HCT116 (cell line): Measurements from ENCODE around the gene DYNLT4. TPM values are rescaled to one million over a fixed set of nuclear protein-coding genes. Genes with fewer than 3 reads are reported as not detected.
"Not testable (repeated sequence)": the region's sequence is repeated elsewhere in the genome, so short reads cannot be mapped to it uniquely, and the experiment has no call there.

Source experiments
- ATAC-seq: fragments of 200-7000 bp; cut with Tn5 transposase; 2 replicates; pipeline ENCODE4 v1.9.1; 2020; ENCODE audit warnings: mild to moderate bottlenecking, moderate library complexity
- BruUV-seq: library from RNA; stranded (reverse); fragments of 400-500 nt; replicated peaks from 2 replicates; lab custom pipeline; 2021; lab: Mats Ljungman, UMichigan
- CTCF ChIA-PET: fragments of 300-600 bp; sonication (Branson Sonifier 250); formaldehyde crosslinking; loops from one replicate; lab custom pipeline; 2021; ENCODE audit warnings: antibody characterized with exemption; lab: Charles Lee
- POLR2A ChIA-PET: fragments of 300-600, 350-600 bp; sonication (Branson Sonifier 250); formaldehyde crosslinking; loops from one replicate; lab custom pipeline; 2021; ENCODE audit warnings: antibody characterized with exemption; lab: Charles Lee
- RAD21 ChIA-PET, 2 experiments: fragments of 300-600 bp; sonication (Branson Sonifier 250); formaldehyde crosslinking; loops; one replicate each; lab custom pipeline; 2023; ENCODE audit warnings: low total read pairs in 2 of 2; ENCODE audit not compliant: uncharacterized antibody in 2 of 2, unreplicated experiment in 2 of 2, low non-redundant PET in 1 of 2; lab: Charles Lee
- DNase-seq: peaks from one replicate; pipeline ENCODE4 v3.0.0-alpha.2; 2010; ENCODE audit warnings: low read depth, low spot score
- H2AFZ ChIP-seq: fragments of 200-600 bp; shearing (Covaris generic), sonication (generic); 2 replicates; pipeline ENCODE4 v1.6.1; 2017; ENCODE audit warnings: low read depth, mixed run types, mixed read lengths, antibody characterized with exemption, low read length; ENCODE audit not compliant: poor library complexity, severe bottlenecking
- H3K27ac ChIP-seq: 2 replicates; pipeline ENCODE4 v1.5.1; 2012; ENCODE audit warnings: low read depth, low read length
- H3K27me3 ChIP-seq: fragments of 200-600 bp; sonication (generic); 2 replicates; pipeline ENCODE4 v1.6.1; 2016; ENCODE audit warnings: mixed run types, low read length, mixed read lengths; ENCODE audit not compliant: insufficient read depth
- H3K36me3 ChIP-seq, 2 experiments: fragments of 200-500 bp in 1 of 2; fragments of 200-600 bp in 1 of 2; sonication (Bioruptor generic) in 1 of 2; sonication (generic) in 1 of 2; 2 replicates each; pipeline versions ENCODE4 v1.5.1 to v1.6.1; 2014 to 2016; ENCODE audit warnings: low read length in 2 of 2, inconsistent platforms in 1 of 2, mixed read lengths in 1 of 2, mixed run types in 1 of 2; ENCODE audit not compliant: insufficient read depth in 2 of 2, control insufficient read depth in 1 of 2
- H3K4me1 ChIP-seq, 2 experiments: fragments of 200-600 bp in 1 of 2; sonication (generic) in 1 of 2; 2 replicates each; pipeline versions ENCODE4 v1.5.1 to v1.6.1; 2012 to 2017; ENCODE audit warnings: low read length in 2 of 2, inconsistent platforms in 1 of 2, mild to moderate bottlenecking in 1 of 2, mixed read lengths in 1 of 2, mixed run types in 1 of 2, moderate library complexity in 1 of 2; ENCODE audit not compliant: insufficient read depth in 2 of 2, control insufficient read depth in 1 of 2
- H3K4me2 ChIP-seq: fragments of 200-600 bp; sonication (generic); 2 replicates; pipeline ENCODE4 v1.6.1; 2017; ENCODE audit warnings: mixed run types, low read length, mixed read lengths
- H3K4me3 ChIP-seq, 2 experiments: fragments of 200-600 bp in 1 of 2; sonication (generic) in 1 of 2; replicated peaks in 1 of 2; 2 replicates each; pipeline ENCODE4 v1.5.1; 2011 to 2016; ENCODE audit warnings: low read length in 2 of 2, control low read depth in 1 of 2, low read depth in 1 of 2, mild to moderate bottlenecking in 1 of 2, mixed read lengths in 1 of 2, mixed run types in 1 of 2
- H3K79me2 ChIP-seq: fragments of 200-600 bp; sonication (generic); 2 replicates; pipeline ENCODE4 v1.6.1; 2017; ENCODE audit warnings: mild to moderate bottlenecking, mixed run types, low read length, moderate library complexity, mixed read lengths; ENCODE audit not compliant: insufficient read depth
- H3K9ac ChIP-seq: fragments of 200-600 bp; sonication (generic); 2 replicates; pipeline ENCODE4 v1.6.1; 2016; ENCODE audit warnings: low read length, mixed read lengths
- H3K9me2 ChIP-seq: fragments of 200-600 bp; sonication (generic), shearing (Covaris generic); 2 replicates; pipeline ENCODE4 v1.6.1; 2017; ENCODE audit warnings: mixed run types, mild to moderate bottlenecking, moderate library complexity; ENCODE audit not compliant: insufficient read depth
- H3K9me3 ChIP-seq, 2 experiments: fragments of 200-500 bp in 1 of 2; fragments of 200-600 bp in 1 of 2; sonication (Bioruptor generic) in 1 of 2; sonication (generic) in 1 of 2; 2 replicates each; pipeline ENCODE4 v1.6.1; 2014 to 2017; ENCODE audit warnings: low read length in 2 of 2, mixed read lengths in 2 of 2, inconsistent platforms in 1 of 2, low read depth in 1 of 2, mild to moderate bottlenecking in 1 of 2, mixed run types in 1 of 2, moderate library complexity in 1 of 2; ENCODE audit not compliant: control insufficient read depth in 1 of 2, insufficient read depth in 1 of 2
- H4K20me1 ChIP-seq: fragments of 200-600 bp; sonication (generic), shearing (Covaris generic); 2 replicates; pipeline ENCODE4 v1.6.1; 2017; ENCODE audit warnings: mixed run types, mild to moderate bottlenecking, moderate library complexity; ENCODE audit not compliant: insufficient read depth
- CEBPB ChIP-seq: IDR thresholded peaks from 2 replicates; pipeline ENCODE4 v1.6.1; 2012; ENCODE audit warnings: low read depth
- CTCF ChIP-seq, 3 experiments: fragments of 200-600 bp in 1 of 3; sonication (generic) in 1 of 3; IDR thresholded peaks in 2 of 3; conservative IDR thresholded peaks in 1 of 3; 2 replicates each; pipeline ENCODE4 v1.5.1; 2012 to 2017; ENCODE audit warnings: low read depth in 2 of 3, low read length in 2 of 3, antibody characterized with exemption in 1 of 3, borderline replicate concordance in 1 of 3, control low read depth in 1 of 3, mild to moderate bottlenecking in 1 of 3, mixed read lengths in 1 of 3, mixed run types in 1 of 3, moderate library complexity in 1 of 3; ENCODE audit not compliant: insufficient read depth in 1 of 3
- EGR1 ChIP-seq: IDR thresholded peaks from 2 replicates; pipeline ENCODE4 v1.6.1; 2012; ENCODE audit warnings: low read depth
- EZH2phosphoT487 ChIP-seq: fragments of 200-600 bp; IDR thresholded peaks from 2 replicates; pipeline ENCODE4 v1.6.1; 2018; ENCODE audit warnings: antibody characterized with exemption, borderline replicate concordance
- JUND ChIP-seq: IDR thresholded peaks from 2 replicates; pipeline ENCODE4 v1.6.1; 2012
- POLR2A ChIP-seq: IDR thresholded peaks from 2 replicates; pipeline ENCODE4 v1.7.0; 2011; ENCODE audit warnings: borderline replicate concordance; ENCODE audit not compliant: insufficient read depth, insufficient read length; ENCODE audit errors: extremely low read depth
- POLR2AphosphoS5 ChIP-seq: IDR thresholded peaks from 2 replicates; pipeline ENCODE4 v1.6.1; 2011; ENCODE audit warnings: mild to moderate bottlenecking, low read depth, low read length, moderate library complexity
- RAD21 ChIP-seq: IDR thresholded peaks from 2 replicates; pipeline ENCODE4 v1.6.1; 2012; ENCODE audit warnings: low read depth, mild to moderate bottlenecking
- REST ChIP-seq: IDR thresholded peaks from 2 replicates; pipeline ENCODE4 v1.6.1; 2012; ENCODE audit warnings: low read depth
- SIN3A ChIP-seq: IDR thresholded peaks from 2 replicates; pipeline ENCODE4 v1.6.1; 2012; ENCODE audit warnings: low read depth
- SP1 ChIP-seq: IDR thresholded peaks from 2 replicates; pipeline ENCODE4 v1.6.1; 2012; ENCODE audit warnings: low read depth
- SRF ChIP-seq: IDR thresholded peaks from 2 replicates; pipeline ENCODE4 v1.6.1; 2012; ENCODE audit warnings: low read depth
- TCF7L2 ChIP-seq: IDR thresholded peaks from 2 replicates; pipeline ENCODE4 v1.7.0; 2011; ENCODE audit warnings: borderline replicate concordance, inconsistent platforms; ENCODE audit not compliant: insufficient read depth, insufficient read length; ENCODE audit errors: extremely low read depth
- YY1 ChIP-seq: IDR thresholded peaks from 2 replicates; pipeline ENCODE4 v1.6.1; 2011; ENCODE audit warnings: low read length, low read depth, moderate library complexity, mild to moderate bottlenecking; ENCODE audit not compliant: insufficient replicate concordance; ENCODE audit errors: extremely low read depth
- intact Hi-C: fragments of 100-400 bp; cut with micrococcal nuclease; formaldehyde crosslinking; loops from 2 replicates; pipeline ENCODE4 v1.10.0; 2022
- total RNA-seq: library from RNA; stranded (reverse); gene quantifications from one replicate; pipeline ENCODE4 v1.2.1, GENCODE V29; 2021; ENCODE audit not compliant: unreplicated experiment
- TF ChIP-seq, protein P1 (sequence below): IDR thresholded peaks from 2 replicates; pipeline ENCODE4 v1.6.1; 2012
- TF ChIP-seq, protein P2 (sequence below): IDR thresholded peaks from 2 replicates; pipeline ENCODE4 v1.6.1; 2012

Gene DYNLT4
- total RNA-seq, 1 experiment from 2014 or later: 0.96 TPM

- DNase-seq: no peak
- POLR2A ChIA-PET: no interaction called here
- RAD21 ChIA-PET: no interaction called here
- no peaks in the 10 kb centered on the region for H3K79me2 ChIP-seq
- intact Hi-C loops: loop anchor here (5.0 kb wide), 1 partner anchor 173 kb away; the partner anchor contains the start of genes HECTD3 and UROD
- H3K27me3 ChIP-seq: no peaks in the 10 kb centered on the region
- BruUV-seq: no TSS peak
- H3K4me1 ChIP-seq: peaks cover 0 to 10% of the 10 kb centered on the region in 2 experiments; a peak in 1 of 4 replicates
- H3K36me3 ChIP-seq: no peaks in the 10 kb centered on the region
- no peaks in the 10 kb centered on the region for H4K20me1 ChIP-seq
- H3K9me3 ChIP-seq: no peaks in the 10 kb centered on the region
- no peak overlapping the region for H3K9ac ChIP-seq
- ATAC-seq: no peak
- no peak overlapping the region for H3K27ac ChIP-seq
- no peak overlapping the region for H3K4me3 ChIP-seq
- H3K4me2 ChIP-seq: no peak overlapping the region
- H3K9me2 ChIP-seq: no peaks in the 10 kb centered on the region
- no peak overlapping the region for H2AFZ ChIP-seq
- no peak for TF ChIP-seq REST
- no peak for TF ChIP-seq EZH2phosphoT487
- TF ChIP-seq, protein P1, sequence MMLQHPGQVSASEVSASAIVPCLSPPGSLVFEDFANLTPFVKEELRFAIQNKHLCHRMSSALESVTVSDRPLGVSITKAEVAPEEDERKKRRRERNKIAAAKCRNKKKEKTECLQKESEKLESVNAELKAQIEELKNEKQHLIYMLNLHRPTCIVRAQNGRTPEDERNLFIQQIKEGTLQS: no peak
- no peak for TF ChIP-seq YY1
- no peak for TF ChIP-seq POLR2AphosphoS5
- TF ChIP-seq CTCF (IDR thresholded peaks at IDR 0.05 in 2 of 3, conservative IDR thresholded peaks at IDR 0.05 in 1 of 3; ENCODE audit: borderline replicate concordance in 1 of 3, insufficient read depth in 1 of 3, low read depth in 2 of 3, low read length in 2 of 3): no peak
- TF ChIP-seq TCF7L2: no peak
- no peak for TF ChIP-seq CEBPB
- TF ChIP-seq EGR1: no peak
- TF ChIP-seq RAD21: no peak
- no peak for TF ChIP-seq SP1
- TF ChIP-seq POLR2A: no peak
- TF ChIP-seq JUND: no peak
- TF ChIP-seq SIN3A: no peak
- TF ChIP-seq, protein P2, sequence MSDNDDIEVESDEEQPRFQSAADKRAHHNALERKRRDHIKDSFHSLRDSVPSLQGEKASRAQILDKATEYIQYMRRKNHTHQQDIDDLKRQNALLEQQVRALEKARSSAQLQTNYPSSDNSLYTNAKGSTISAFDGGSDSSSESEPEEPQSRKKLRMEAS: no peak
- TF ChIP-seq SRF: no peak
- CTCF ChIA-PET: no interaction called here
Measured at GRCh38 chr1:44839576-44839975, 32.4 kb upstream of the DYNLT4 start.

GRCh38 chr1:44838294-44838693, 31.1 kb upstream of the DYNLT4 start:
- CTCF ChIA-PET, ATAC-seq, H3K79me2 ChIP-seq, H3K9me2 ChIP-seq, H3K27ac ChIP-seq, POLR2A ChIA-PET, H3K4me3 ChIP-seq, H3K4me2 ChIP-seq, H3K9ac ChIP-seq, H3K36me3 ChIP-seq, H4K20me1 ChIP-seq, BruUV-seq, H3K4me1 ChIP-seq, H3K27me3 ChIP-seq, RAD21 ChIA-PET, DNase-seq, H3K9me3 ChIP-seq, H2AFZ ChIP-seq: not testable (repeated sequence)
- intact Hi-C loops: loop anchor here (5.0 kb wide), 1 partner anchor 174 kb away; the partner anchor contains the start of genes HECTD3 and UROD
